Gastroesophageal sphincter (tissue), 3 donors: ENCODE data around the gene HDAC4.

Source experiments
- CTCF ChIP-seq, 4 experiments: fragments of 200-600 bp in 2 of 4; fragments of 450-650 bp in 2 of 4; sonication (generic) in 1 of 4; IDR thresholded peaks; one replicate each; pipeline ENCODE4 v1.5.1; 2017 to 2019; ENCODE audit warnings: antibody characterized with exemption in 4 of 4, mild to moderate bottlenecking in 2 of 4, moderate library complexity in 2 of 4
- EP300 ChIP-seq: sonication (generic); formaldehyde crosslinking; IDR thresholded peaks from one replicate; pipeline ENCODE4 v1.6.1; 2017; ENCODE audit warnings: antibody characterized with exemption, mild to moderate bottlenecking
- POLR2A ChIP-seq, 2 donors: fragments of 450-650 bp; IDR thresholded peaks; one replicate each; pipeline ENCODE4 v1.6.1; 2017; ENCODE audit warnings: antibody characterized with exemption in 2 of 2, mild to moderate bottlenecking in 2 of 2, moderate library complexity in 1 of 2
- POLR2AphosphoS5 ChIP-seq: sonication (generic); formaldehyde crosslinking; IDR thresholded peaks from one replicate; pipeline ENCODE4 v1.6.1; 2017; ENCODE audit warnings: antibody characterized with exemption

- TF ChIP-seq CTCF (IDR thresholded peaks at IDR 0.05), result no peak
- TF ChIP-seq POLR2A (IDR thresholded peaks at IDR 0.05), result no peak
- no peak for TF ChIP-seq POLR2AphosphoS5
- TF ChIP-seq EP300, result no peak
Observed at GRCh38 chr2:239109928-239110545, 290.8 kb downstream of the HDAC4 start.
